Stimulated activated CD4-positive, alpha-beta T cell treated with anti-CD3 and anti-CD28 coated beads, TNF-alpha, amount 100 ng/mL, for 24 hours (primary cell): ENCODE results near the gene OR5AU1.

ENCODE experiments used
- DNase-seq, 3 experiments: peaks; one replicate each; pipeline ENCODE4 v3.0.0-alpha.2; 2020; ENCODE audit warnings: low read depth in 3 of 3

The OR5AU1 gene

GRCh38 chr14:21155963-21156362 is at the start of gene OR5AU1:
Gene OR5AU1 (minus strand): TSS chr14:21156063. CDS start chr14:21155872, 191 bp downstream.
- DNase-seq, result no peak

- DNase-seq, result no peak
These were observed 49.3 kb upstream of the OR5AU1 start for GRCh38 chr14:21205026-21205677.

- no peak for DNase-seq
These were observed 48.5 kb upstream of the OR5AU1 start for GRCh38 chr14:21204167-21205025.

- no peak for DNase-seq
These were observed 47.8 kb upstream of the OR5AU1 start for GRCh38 chr14:21203470-21204166.

- DNase-seq, result no peak
These were observed 46.8 kb upstream of the OR5AU1 start for GRCh38 chr14:21202463-21203358.

GRCh38 chr14:21201732-21202462 is 46.0 kb upstream of the OR5AU1 start:
- no peak for DNase-seq

- DNase-seq, result no peak
These were observed 45.0 kb upstream of the OR5AU1 start for GRCh38 chr14:21200752-21201461.

GRCh38 chr14:21199611-21200560 is 44.0 kb upstream of the OR5AU1 start:
- DNase-seq, result no peak

GRCh38 chr14:21197418-21198205 is 41.7 kb upstream of the OR5AU1 start:
- no peak for DNase-seq

GRCh38 chr14:21194597-21194996 is 38.7 kb upstream of the OR5AU1 start:
- DNase-seq, result no peak

GRCh38 chr14:21192875-21193535 is 37.1 kb upstream of the OR5AU1 start:
- DNase-seq, result no peak

- DNase-seq, result no peak
These were observed 36.6 kb upstream of the OR5AU1 start for GRCh38 chr14:21192447-21192822.

- DNase-seq, result peak; percentile 23 to 71 (median 35)
These were observed 36.1 kb upstream of the OR5AU1 start for GRCh38 chr14:21191809-21192446.

- DNase-seq, result no peak
These were observed 35.5 kb upstream of the OR5AU1 start for GRCh38 chr14:21191261-21191808.

GRCh38 chr14:21185491-21185890 is 29.6 kb upstream of the OR5AU1 start:
- no peak for DNase-seq

GRCh38 chr14:21184254-21184653 is 28.4 kb upstream of the OR5AU1 start:
- DNase-seq, result no peak

- no peak for DNase-seq
These were observed 26.3 kb upstream of the OR5AU1 start for GRCh38 chr14:21182166-21182565.
